IPS-15b (cell line): ENCODE measurements around the gene ANKRD11.

ENCODE experiments used
- H3K27me3 ChIP-seq: one replicate; pipeline ENCODE4 v1.6.1; 2013; ENCODE audit warnings: low read length; ENCODE audit not compliant: control insufficient read depth, insufficient read depth
- H3K36me3 ChIP-seq: one replicate; pipeline ENCODE4 v1.6.1; 2013; ENCODE audit warnings: low read length; ENCODE audit not compliant: control insufficient read depth, insufficient read depth
- H3K4me1 ChIP-seq: one replicate; pipeline ENCODE4 v1.6.1; 2013; ENCODE audit warnings: mild to moderate bottlenecking, low read length; ENCODE audit not compliant: control insufficient read depth, insufficient read depth
- H3K4me3 ChIP-seq: one replicate; pipeline ENCODE4 v1.5.1; 2013; ENCODE audit warnings: low read depth, low read length
- H3K9ac ChIP-seq: one replicate; pipeline ENCODE4 v1.6.1; 2013; ENCODE audit warnings: low read depth, mild to moderate bottlenecking, low read length
- H3K9me3 ChIP-seq: one replicate; pipeline ENCODE4 v1.6.1; 2013; ENCODE audit warnings: mild to moderate bottlenecking, low read length; ENCODE audit not compliant: control insufficient read depth, insufficient read depth

ANKRD11 gene

DNA sequence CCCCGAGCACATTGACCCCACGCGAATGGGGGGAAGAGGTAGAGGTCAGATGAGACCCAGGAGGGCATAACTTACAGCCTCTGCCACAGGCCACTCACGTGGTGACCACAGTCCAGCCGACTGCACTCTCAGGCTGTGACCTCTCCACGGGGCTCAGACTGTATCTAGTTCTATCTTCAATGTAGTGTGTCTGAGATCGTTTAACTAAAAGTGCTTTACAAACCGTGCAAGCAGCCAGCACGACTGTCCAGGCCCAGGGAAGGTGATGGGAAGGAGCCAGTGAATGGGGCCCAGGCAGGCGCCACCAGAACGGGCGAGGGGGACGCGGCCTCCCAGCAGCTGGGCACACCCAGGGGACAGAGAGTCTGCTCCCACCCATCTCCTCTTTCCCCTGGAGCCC, 108.6 kb downstream of the ANKRD11 start:
- Histone ChIP-seq H3K27me3 (no peaks in the 10 kb centered on the region), H3K36me3 (no peaks in the 10 kb centered on the region), H3K4me3 (no peak overlapping the region), H3K4me1 (peaks cover 6% of the 10 kb centered on the region), H3K9ac (no peak overlapping the region), H3K9me3 (no peaks in the 10 kb centered on the region)

DNA sequence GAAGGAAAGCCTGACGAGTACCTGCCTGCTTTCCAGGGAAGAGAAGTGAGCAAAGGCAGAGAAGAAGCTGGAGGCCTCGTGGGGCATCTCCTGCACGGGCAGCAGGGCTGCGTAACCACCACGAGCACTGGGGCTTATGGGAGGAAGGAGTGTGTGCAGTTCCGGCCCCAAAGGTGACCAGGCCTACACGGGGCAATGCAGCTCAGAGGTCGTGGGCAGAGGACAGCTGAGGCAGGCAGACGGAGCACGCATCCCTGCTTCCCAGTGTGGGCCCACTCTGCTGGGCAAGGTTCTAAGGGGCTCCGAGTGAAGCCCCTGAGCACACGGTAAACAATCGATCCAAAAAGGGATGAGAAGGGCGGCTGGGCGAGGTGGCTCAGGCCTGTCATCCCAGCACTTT, 109.7 kb downstream of the ANKRD11 start:
- Histone ChIP-seq H3K36me3 (no peaks in the 10 kb centered on the region), H3K4me1 (peaks cover 6% of the 10 kb centered on the region), H3K9ac (no peak overlapping the region), H3K27me3 (no peaks in the 10 kb centered on the region), H3K4me3 (no peak overlapping the region), H3K9me3 (no peaks in the 10 kb centered on the region)

DNA sequence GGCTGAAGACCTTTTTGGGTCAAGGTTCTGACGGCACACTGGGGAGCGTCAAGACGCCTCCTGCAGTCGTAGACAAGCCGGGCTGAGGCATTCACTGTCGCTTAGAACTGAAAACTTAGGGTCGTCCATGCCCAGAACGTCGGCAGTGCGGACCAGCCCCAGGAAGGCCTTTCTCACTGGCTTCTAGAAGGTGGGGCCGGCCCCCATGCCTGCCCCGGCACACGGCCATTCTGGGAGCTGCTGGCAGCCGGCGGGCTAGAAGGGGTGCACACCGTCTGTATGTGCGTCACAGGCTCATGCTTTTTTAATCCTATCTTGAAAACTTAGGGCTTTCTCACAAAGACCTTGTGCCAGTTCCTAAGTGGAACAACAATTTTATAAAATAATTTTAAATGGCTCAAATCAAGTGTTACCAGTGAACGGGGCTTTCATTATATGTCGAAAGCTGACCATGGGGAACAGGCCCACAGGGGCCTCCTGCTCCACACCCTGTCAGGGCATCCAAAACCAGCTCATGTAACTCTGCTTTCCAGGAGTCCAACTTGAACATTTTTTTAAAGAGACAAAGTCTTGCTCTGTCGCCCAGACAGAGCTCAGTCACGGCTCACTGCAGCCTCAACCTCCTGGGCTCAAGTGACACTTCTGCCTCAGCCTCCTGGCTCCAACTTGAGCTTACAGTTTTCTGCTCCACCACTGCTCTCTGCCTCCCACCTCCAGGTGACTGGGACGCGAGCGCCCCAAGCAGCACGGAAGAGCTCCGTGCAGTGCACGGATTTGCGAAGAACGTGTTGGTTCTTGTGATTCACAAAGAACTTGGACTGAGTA, 111.2 kb downstream of the ANKRD11 start:
- H3K36me3 ChIP-seq = no peaks in the 10 kb centered on the region
- H3K9me3 ChIP-seq = no peaks in the 10 kb centered on the region
- H3K4me3 ChIP-seq = no peak overlapping the region
- no peaks in the 10 kb centered on the region for H3K27me3 ChIP-seq
- no peak overlapping the region for H3K9ac ChIP-seq
- peaks cover 10% of the 10 kb centered on the region for H3K4me1 ChIP-seq

DNA sequence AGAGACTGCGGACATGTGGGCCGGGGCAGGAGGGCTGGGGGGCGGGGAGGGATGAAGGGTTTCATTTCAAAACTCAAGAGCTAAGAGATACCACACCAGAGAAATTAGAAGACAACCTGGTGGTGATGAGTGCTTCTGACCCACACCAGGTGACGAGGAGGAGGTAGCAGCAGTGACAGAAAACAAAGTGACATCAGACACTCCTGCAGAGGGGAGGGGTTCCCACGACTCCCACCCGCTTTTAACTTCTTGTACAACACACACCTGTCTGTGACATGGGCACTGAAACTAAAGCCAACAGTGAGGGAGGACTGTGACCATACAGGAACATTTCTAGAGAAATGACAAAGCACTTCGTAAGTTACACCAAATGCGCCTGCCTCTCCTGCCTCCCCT, 112.9 kb downstream of the ANKRD11 start:
- H3K9ac ChIP-seq = no peak overlapping the region
- H3K36me3 ChIP-seq = no peaks in the 10 kb centered on the region
- peaks cover 10% of the 10 kb centered on the region for H3K4me1 ChIP-seq
- H3K27me3 ChIP-seq = no peaks in the 10 kb centered on the region
- H3K9me3 ChIP-seq = no peaks in the 10 kb centered on the region
- H3K4me3 ChIP-seq = no peak overlapping the region

DNA sequence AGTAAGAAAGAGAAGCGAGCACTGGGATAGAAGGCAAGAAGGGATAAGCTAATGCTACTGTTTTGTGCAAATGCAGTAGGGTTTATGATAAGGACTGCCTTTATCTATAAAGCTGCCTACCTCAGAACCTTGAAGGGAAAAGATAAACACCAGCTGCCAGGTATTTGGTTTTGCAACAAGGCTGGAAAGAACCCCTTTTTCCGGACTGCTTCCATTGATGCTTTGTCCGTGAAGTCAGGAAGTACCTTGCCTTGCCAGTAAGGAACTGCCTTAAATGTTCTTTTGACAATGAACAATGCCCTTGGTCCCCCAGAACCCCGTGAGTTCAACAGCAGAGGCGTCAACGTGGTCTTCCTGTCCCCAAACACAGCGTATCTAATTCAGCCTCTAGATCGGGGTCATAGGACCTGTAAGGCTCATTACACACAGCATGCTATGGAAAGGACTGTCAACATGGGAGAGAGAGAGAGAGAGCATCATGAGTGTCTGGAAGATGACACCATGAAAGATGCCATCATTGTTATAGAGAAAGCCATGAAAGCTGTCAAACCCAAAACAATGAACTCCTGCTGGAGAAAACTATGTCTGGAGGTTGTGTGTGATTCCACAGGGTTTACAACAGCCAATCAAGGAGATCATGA, 113.4 kb downstream of the ANKRD11 start:
- Histone ChIP-seq H3K4me3 (no peak overlapping the region), H3K9me3 (no peaks in the 10 kb centered on the region), H3K27me3 (no peaks in the 10 kb centered on the region), H3K4me1 (peaks cover 10% of the 10 kb centered on the region), H3K9ac (no peak overlapping the region), H3K36me3 (peaks cover 3% of the 10 kb centered on the region)

DNA sequence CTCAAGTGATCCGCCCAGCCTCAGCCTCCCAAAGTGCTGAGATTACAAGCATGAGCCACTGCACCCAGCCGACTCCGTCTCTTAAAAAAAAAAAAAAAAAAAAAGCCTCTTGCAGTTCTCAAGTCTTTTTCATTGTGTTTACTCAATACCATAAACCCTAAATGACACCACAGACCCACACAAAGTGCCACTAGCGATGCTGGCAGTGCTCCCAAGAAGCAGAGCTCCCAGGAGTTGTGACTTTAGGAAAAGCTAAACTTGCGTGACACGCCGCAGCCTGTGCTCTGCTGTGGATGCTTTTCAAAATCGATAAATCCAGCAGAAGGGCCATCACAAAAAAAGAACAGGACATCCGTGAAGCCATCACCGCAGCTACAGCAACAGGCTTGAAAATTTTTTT, 114.7 kb downstream of the ANKRD11 start:
- Histone ChIP-seq H3K36me3 (peaks cover 7% of the 10 kb centered on the region), H3K9ac (no peak overlapping the region), H3K4me3 (no peak overlapping the region), H3K9me3 (no peaks in the 10 kb centered on the region), H3K27me3 (no peaks in the 10 kb centered on the region), H3K4me1 (peaks cover 7% of the 10 kb centered on the region)

DNA sequence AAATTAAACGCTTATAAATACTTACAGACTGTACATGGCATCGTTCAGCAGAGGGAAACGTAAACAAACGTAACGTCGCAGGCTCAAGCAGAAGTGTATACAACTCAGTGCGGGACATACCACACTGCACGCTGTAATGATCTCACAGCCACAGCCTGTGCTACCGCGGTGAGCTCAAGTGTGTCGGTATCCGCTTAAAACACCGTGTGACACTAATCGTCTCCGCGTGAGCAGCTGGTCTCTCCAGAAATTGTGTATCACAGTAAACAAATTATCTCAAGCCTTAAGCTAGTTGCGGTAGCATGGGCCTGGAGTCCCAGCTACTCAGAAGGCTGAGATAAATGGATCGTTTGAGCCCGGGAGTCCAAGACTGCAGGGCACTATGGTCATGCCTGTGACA, 115.3 kb downstream of the ANKRD11 start:
- no peak overlapping the region for H3K4me3 ChIP-seq
- H3K9ac ChIP-seq = no peak overlapping the region
- no peaks in the 10 kb centered on the region for H3K27me3 ChIP-seq
- peaks cover 7% of the 10 kb centered on the region for H3K36me3 ChIP-seq
- peaks cover 9% of the 10 kb centered on the region for H3K4me1 ChIP-seq
- no peaks in the 10 kb centered on the region for H3K9me3 ChIP-seq

DNA sequence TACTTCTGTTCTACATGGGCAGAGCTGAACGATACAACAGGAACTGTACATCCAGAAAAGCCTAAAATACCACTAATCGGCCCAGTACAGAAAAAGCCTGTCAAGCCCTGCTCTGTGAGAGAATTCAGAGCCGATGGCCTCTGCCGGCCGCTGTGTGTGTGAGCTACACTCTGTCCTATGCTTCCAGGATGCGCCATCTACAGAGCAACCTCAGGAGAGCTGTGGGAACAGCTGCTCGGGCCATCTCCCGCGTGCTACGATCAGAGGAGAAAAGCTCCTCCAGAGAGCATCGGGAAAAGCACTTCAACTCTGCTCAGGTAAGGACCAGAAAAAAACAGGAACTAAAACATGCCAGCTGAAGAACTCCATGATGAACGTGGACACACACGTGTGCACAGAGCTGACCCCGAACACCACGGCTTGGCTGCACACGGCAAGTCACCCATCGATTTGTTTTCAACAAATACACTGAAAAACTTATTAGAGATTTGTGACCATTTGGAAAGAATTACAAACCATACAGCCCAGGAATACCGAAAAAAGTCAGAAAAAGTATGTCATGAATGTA, 115.9 kb downstream of the ANKRD11 start:
- Histone ChIP-seq H3K27me3 (no peaks in the 10 kb centered on the region), H3K9ac (no peak overlapping the region), H3K36me3 (peaks cover 7% of the 10 kb centered on the region), H3K9me3 (no peaks in the 10 kb centered on the region), H3K4me3 (no peak overlapping the region), H3K4me1 (peaks cover 6% of the 10 kb centered on the region)

DNA sequence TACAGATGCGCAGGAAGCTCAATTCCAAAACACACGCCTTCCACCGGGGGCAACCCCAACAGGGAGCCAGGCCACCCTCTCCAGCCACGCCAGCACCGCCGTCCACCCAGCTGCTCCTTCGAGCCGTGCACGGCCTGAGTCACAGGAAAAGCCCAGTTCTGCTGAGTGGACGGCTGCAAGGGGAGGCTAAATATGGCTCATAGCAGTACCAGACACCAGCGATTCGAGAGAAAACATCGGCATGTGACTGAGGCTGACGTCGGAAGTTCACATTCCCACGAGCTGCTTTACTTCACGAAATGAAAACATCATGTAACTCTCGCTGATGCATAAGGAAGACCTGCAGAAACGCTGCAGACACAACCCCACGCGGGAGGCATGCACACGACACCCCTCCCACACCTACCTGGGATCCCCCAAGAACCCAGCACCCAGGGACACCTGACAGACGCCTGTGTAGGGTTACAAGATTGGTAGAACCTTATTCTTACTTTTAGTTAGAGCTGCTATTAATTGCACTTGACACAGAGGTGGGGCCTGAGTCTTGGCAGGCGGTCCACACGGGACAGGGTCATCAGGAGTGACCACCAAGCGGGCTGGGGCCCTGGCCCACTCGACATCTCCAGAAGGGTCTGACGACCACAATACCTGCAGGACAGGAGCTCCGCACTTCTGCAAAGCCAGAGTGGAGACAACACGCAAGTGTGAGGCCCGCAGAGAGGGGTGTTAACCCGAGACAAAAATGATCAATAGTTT, 116.8 kb downstream of the ANKRD11 start:
- no peaks in the 10 kb centered on the region for H3K27me3 ChIP-seq
- no peak overlapping the region for H3K9ac ChIP-seq
- H3K9me3 ChIP-seq = no peaks in the 10 kb centered on the region
- H3K36me3 ChIP-seq = peaks cover 7% of the 10 kb centered on the region
- peaks cover 8% of the 10 kb centered on the region for H3K4me1 ChIP-seq
- H3K4me3 ChIP-seq = no peak overlapping the region

DNA sequence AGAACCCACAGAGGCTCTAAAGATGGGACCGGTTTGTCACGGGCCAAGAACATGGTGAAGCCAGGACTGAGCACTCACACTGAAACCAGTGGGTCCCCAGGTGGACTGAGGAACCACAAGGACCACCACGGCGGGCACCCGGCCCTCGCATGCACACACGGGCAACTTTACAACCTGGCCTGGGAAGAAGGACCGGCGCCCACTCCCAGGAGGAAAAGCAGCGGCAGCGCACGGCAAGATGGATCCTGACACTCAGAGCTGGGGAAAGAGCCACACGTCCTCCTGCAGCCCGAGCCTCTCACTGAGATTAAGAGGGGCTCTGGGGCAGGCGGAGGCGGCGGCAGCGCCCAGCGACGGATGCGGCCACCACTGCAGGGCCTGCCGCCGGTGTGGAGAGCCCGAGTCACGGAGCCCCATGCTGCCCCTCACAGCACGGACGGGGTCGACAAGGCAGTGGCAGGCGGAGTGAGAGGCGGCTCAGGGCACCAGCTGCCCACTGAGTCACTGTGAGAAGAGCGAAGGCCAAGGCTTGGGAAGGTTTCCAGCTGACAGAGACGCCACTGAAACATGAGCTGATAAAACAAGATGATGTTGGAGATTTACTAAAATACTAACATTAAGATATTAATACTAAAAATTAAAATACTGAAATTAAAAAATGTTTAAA, 118.3 kb downstream of the ANKRD11 start:
- no peak overlapping the region for H3K9ac ChIP-seq
- peaks cover 7% of the 10 kb centered on the region for H3K36me3 ChIP-seq
- H3K9me3 ChIP-seq = no peaks in the 10 kb centered on the region
- H3K4me3 ChIP-seq = no peak overlapping the region
- H3K27me3 ChIP-seq = no peaks in the 10 kb centered on the region
- H3K4me1 ChIP-seq = peaks cover 8% of the 10 kb centered on the region

DNA sequence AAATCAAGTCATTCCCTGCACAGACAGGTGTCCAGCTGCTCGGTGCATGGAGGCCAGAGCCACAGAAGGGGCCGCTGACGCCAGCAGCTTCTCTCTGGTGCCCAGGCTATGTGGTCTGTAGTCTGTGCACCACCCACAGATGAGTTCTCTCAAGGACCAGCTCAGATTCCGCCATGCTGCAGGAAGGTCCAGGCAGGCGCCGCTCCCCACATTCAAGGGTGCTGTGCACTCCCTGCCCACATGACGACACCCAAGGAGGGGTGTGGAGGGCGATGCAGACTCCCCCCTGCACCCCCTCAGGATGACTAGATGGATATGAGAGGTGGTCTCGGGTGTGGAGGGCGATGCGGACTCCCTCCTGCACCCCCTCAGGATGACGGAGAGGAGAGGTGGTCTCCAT, 119.0 kb downstream of the ANKRD11 start:
- Histone ChIP-seq H3K4me1 (peaks cover 8% of the 10 kb centered on the region), H3K36me3 (peaks cover 7% of the 10 kb centered on the region), H3K9me3 (no peaks in the 10 kb centered on the region), H3K4me3 (no peak overlapping the region), H3K9ac (no peak overlapping the region), H3K27me3 (no peaks in the 10 kb centered on the region)
